Aorta (tissue), 5 donors: Measurements from ENCODE around the gene ATP2B2. TPM values are rescaled to one million over a fixed set of nuclear protein-coding genes. Genes with fewer than 3 reads are reported as not detected.
A peak's percentile ranks its signal among the peaks of the same experiment; 100 is the strongest.

Experiments
- ATAC-seq: fragments of 200-7000 bp; cut with Tn5 transposase; one replicate; pipeline ENCODE4 v1.9.1; 2022; ENCODE audit warnings: moderate library complexity; ENCODE audit not compliant: low FRiP score
- DNase-seq, 2 donors: peaks; one replicate each; pipeline ENCODE4 v3.0.0-alpha.2; 2020
- H3K27ac ChIP-seq, 2 donors: one replicate each; pipeline ENCODE4 v1.5.1; 2013; ENCODE audit warnings: low read length in 2 of 2, mild to moderate bottlenecking in 2 of 2, moderate library complexity in 2 of 2, control low read depth in 1 of 2, inconsistent platforms in 1 of 2, low read depth in 1 of 2
- H3K27me3 ChIP-seq, 2 donors: one replicate each; pipeline ENCODE4 v1.6.1; 2013; ENCODE audit warnings: control low read depth in 1 of 2, low read length in 1 of 2, mild to moderate bottlenecking in 1 of 2, moderate library complexity in 1 of 2; ENCODE audit not compliant: insufficient read depth in 2 of 2, control insufficient read depth in 1 of 2
- H3K36me3 ChIP-seq, 2 donors: one replicate each; pipeline ENCODE4 v1.6.1; 2013; ENCODE audit warnings: control low read depth in 1 of 2, low read length in 1 of 2, mild to moderate bottlenecking in 1 of 2; ENCODE audit not compliant: insufficient read depth in 2 of 2, control insufficient read depth in 1 of 2
- H3K4me1 ChIP-seq, 2 donors: one replicate each; pipeline ENCODE4 v1.6.1; 2013; ENCODE audit warnings: low read length in 2 of 2, control low read depth in 1 of 2, mild to moderate bottlenecking in 1 of 2, moderate library complexity in 1 of 2; ENCODE audit not compliant: insufficient read depth in 2 of 2, control insufficient read depth in 1 of 2
- H3K4me3 ChIP-seq, 2 donors: one replicate each; pipeline ENCODE4 v1.5.1; 2013; ENCODE audit warnings: low read length in 2 of 2, control low read depth in 1 of 2, mild to moderate bottlenecking in 1 of 2
- H3K9me3 ChIP-seq: one replicate; pipeline ENCODE4 v1.6.1; 2013; ENCODE audit warnings: mild to moderate bottlenecking, low read length; ENCODE audit not compliant: control insufficient read depth
- WGBS, 2 donors: extraction: QIAGEN DNeasy Blood & Tissue Kit; methylation state at CpG; one replicate each; pipeline ENCODE4 v1.1.7; 2013; 5-methylcytosine and 5-hydroxymethylcytosine counted together
- intact Hi-C, 2 donors: fragments of 100-400 bp; cut with DNase I; formaldehyde crosslinking; loops; one replicate each; pipeline versions ENCODE4 v1.14.2 to v1.15.0; 2022
- polyA plus RNA-seq, 2 donors: library from polyadenylated mRNA; stranded (reverse); fragments of 200-250 nt; gene quantifications; one replicate each; pipeline ENCODE4 v1.2.3, GENCODE V29; 2013
- total RNA-seq, 2 donors: library from RNA; stranded (reverse); fragmentation: NEBNext Ultra II Directional; extraction: Animal tissue kit (Norgen Biotek cat#: 25700); gene quantifications; one replicate each; pipeline ENCODE4 v1.2.1, GENCODE V29; 2021
- donor health status: healthy with polysubstance abuse.
- donor health status: Bipolar disorder and iron deficiency.
- donor health status: DM: no; HTN: no; CAD: no.
- donor health status: DM: no; HTN: no; CAD: no.
- donor health status: DM: yes; HTN: yes; CAD: no.

The ATP2B2 gene
- total and polyA plus RNA-seq, 4 donors, result 0.29 to 0.30 TPM; not detected in 2

DNA sequence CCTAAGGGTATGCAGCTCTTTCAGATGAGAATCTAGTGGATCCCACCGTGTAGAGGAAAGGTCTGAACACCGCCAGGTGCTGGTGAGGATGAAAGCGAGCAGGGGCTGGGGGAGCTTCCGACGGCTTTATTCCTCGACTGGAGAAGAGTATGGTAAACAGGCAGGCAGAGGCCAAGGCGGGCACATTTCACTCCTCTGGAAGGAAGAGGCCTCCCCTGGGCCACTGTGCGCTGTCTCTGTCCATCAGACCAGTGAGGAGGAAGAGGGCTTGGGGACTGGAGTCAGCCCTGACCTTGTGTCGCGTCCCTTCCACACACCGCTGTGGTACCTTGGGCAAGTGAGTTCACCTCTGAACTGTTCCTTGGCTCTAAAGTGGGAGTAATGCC, 216.8 kb downstream of the ATP2B2 start:
- ATAC-seq, result no peak
- Histone ChIP-seq H3K36me3 (no peaks in the 10 kb centered on the region), H3K4me3 (no peak overlapping the region), H3K9me3 (no peaks in the 10 kb centered on the region), H3K27me3 (no peaks in the 10 kb centered on the region), H3K27ac (no peak overlapping the region), H3K4me1 (no peaks in the 10 kb centered on the region)
- WGBS, 2 donors, result 86 to 91% methylated on average over 11 of the region's 11 CpGs
- DNase-seq, result peak in 1 of 2 donors; percentile 24
- intact Hi-C loops, result no loop called here

GRCh38 chr3:10287936-10288574, 217.3 kb downstream of the ATP2B2 start:
- H3K4me3 ChIP-seq, result no peak overlapping the region
- H3K27ac ChIP-seq, result no peak overlapping the region
- no peaks in the 10 kb centered on the region for H3K36me3 ChIP-seq
- intact Hi-C loops, result no loop called here
- 89 to 91% methylated on average over 12 of the region's 12 CpGs for WGBS, 2 donors
- no peaks in the 10 kb centered on the region for H3K9me3 ChIP-seq
- DNase-seq (peak in 1 of 2 donors; percentile 30), ATAC-seq (no peak)
- H3K27me3 ChIP-seq, result no peaks in the 10 kb centered on the region
- H3K4me1 ChIP-seq, result no peaks in the 10 kb centered on the region

DNA sequence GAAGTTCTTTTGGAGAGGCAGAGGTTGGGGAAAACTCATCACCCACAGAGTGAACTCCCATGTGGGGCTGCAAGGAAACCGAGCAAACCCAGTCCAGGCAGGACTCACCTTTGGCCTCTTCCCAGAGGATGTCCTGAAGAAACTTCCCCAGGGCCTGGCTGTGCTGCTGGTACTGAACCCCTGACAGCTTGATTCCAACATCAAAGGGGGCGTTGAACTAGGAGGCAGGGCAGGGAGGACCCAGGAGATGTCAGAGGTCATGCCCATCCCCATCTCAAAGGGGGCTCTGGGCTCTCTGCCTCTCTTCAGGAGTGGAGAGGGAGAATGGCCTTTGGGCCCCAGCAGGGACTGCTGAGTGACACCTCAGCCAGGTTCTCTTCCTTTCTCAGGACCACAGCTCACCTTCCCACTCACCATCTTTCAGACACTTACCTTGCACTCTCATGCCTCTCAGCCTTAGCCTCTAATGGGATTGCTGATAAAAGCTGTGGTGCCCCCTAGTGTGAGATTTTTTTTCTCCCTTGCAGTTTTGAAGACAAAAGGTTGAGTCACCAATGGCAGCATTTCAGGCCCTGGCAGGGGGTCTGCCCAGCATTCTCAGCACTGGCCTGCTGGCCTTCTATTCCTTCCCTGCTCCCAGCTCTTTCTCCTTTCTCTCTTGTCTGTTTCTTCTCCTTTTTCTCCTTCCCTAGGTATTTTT, 218.6 kb downstream of the ATP2B2 start:
- intact Hi-C loops, result no loop called here
- no peaks in the 10 kb centered on the region for H3K9me3 ChIP-seq
- DNase-seq (peak in 1 of 2 donors; percentile 14), ATAC-seq (no peak)
- 63 to 71% methylated on average over 2 of the region's 2 CpGs for WGBS, 2 donors
- H3K4me3 ChIP-seq, result no peak overlapping the region
- no peaks in the 10 kb centered on the region for H3K27me3 ChIP-seq
- no peak overlapping the region for H3K27ac ChIP-seq
- H3K36me3 ChIP-seq, result no peaks in the 10 kb centered on the region
- no peaks in the 10 kb centered on the region for H3K4me1 ChIP-seq

DNA sequence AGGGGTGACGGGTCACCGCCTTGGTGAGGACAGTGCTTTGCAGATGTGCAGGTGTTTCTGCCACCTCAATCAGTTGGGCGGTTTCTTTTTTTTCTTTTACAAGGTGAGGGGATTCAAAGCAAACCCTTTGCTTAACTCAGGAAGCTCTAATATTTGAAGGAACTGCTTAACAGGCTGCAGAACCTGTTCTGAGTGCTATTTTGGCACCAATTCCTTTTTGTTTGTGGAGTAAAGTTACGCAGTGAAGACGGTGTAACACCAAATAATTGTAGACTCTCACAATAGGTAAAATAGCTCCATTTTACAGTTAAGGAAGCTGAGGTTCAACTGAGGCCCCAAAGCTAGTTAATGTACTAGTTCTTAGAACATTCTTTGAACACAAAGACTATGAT, 219.3 kb downstream of the ATP2B2 start:
- DNase-seq (no peak), ATAC-seq (no peak)
- H3K4me3 ChIP-seq, result no peak overlapping the region
- H3K9me3 ChIP-seq, result no peaks in the 10 kb centered on the region
- H3K36me3 ChIP-seq, result no peaks in the 10 kb centered on the region
- no peaks in the 10 kb centered on the region for H3K27me3 ChIP-seq
- no peaks in the 10 kb centered on the region for H3K4me1 ChIP-seq
- intact Hi-C loops, result no loop called here
- no peak overlapping the region for H3K27ac ChIP-seq
- WGBS, 2 donors, result 90 to 91% methylated on average over 5 of the region's 5 CpGs

- intact Hi-C loops, result no loop called here
- 82 to 86% methylated on average over 12 of the region's 12 CpGs for WGBS, 2 donors
- ATAC-seq (no peak), DNase-seq (peak in 1 of 2 donors; percentile 22)
- Histone ChIP-seq H3K36me3 (no peaks in the 10 kb centered on the region), H3K27ac (no peak overlapping the region), H3K4me3 (no peak overlapping the region), H3K9me3 (no peaks in the 10 kb centered on the region), H3K27me3 (no peaks in the 10 kb centered on the region), H3K4me1 (no peaks in the 10 kb centered on the region)
Measured at GRCh38 chr3:10285272-10286132, 219.9 kb downstream of the ATP2B2 start.

DNA sequence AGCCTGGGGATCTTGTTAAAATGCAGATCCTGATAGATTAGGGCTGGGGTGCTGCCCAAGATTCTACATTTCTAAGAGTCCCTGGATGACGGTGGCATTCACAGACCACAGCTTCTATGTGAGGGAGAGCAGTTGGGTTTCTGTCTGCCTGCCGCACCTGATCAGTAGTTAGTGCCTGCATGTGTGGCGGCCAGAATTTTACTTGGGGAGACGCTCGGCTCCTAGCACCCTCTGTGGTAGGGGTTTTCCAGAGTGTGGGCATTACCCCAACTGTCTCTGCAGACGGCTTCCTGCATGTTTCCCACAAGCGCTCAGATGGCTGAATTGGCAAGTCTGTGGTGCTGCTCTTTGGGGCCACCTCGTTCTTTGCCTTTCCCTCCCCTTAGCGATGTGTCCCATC, 220.9 kb downstream of the ATP2B2 start:
- DNase-seq (peak in 1 of 2 donors; percentile 19), ATAC-seq (no peak)
- intact Hi-C loops, result no loop called here
- Histone ChIP-seq H3K4me1 (no peaks in the 10 kb centered on the region), H3K9me3 (no peaks in the 10 kb centered on the region), H3K4me3 (no peak overlapping the region), H3K27me3 (no peaks in the 10 kb centered on the region), H3K27ac (no peak overlapping the region), H3K36me3 (peaks cover 0 to 3% of the 10 kb centered on the region in 2 donors)
- 80 to 87% methylated on average over 9 of the region's 9 CpGs for WGBS, 2 donors

GRCh38 chr3:10283638-10284037, 221.7 kb downstream of the ATP2B2 start:
- no peaks in the 10 kb centered on the region for H3K4me1 ChIP-seq
- peak in 1 of 2 donors; percentile 17 for DNase-seq
- no peak overlapping the region for H3K27ac ChIP-seq
- peaks cover 0 to 3% of the 10 kb centered on the region in 2 donors for H3K36me3 ChIP-seq
- H3K4me3 ChIP-seq, result no peak overlapping the region
- H3K27me3 ChIP-seq, result no peaks in the 10 kb centered on the region
- intact Hi-C loops, result no loop called here
- H3K9me3 ChIP-seq, result no peaks in the 10 kb centered on the region
- no peak for ATAC-seq
- WGBS, 2 donors, result 63 to 68% methylated on average over 5 of the region's 5 CpGs

- H3K27ac ChIP-seq, result no peak overlapping the region
- H3K36me3 ChIP-seq, result peaks cover 0 to 9% of the 10 kb centered on the region in 2 donors
- WGBS, 2 donors, result 76 to 81% methylated on average over 5 of the region's 5 CpGs
- no peak overlapping the region for H3K4me3 ChIP-seq
- H3K27me3 ChIP-seq, result no peaks in the 10 kb centered on the region
- H3K9me3 ChIP-seq, result no peaks in the 10 kb centered on the region
- ATAC-seq, result no peak
- intact Hi-C loops, result no loop called here
- no peaks in the 10 kb centered on the region for H3K4me1 ChIP-seq
- DNase-seq, result peak in 1 of 2 donors; percentile 26
Measured at GRCh38 chr3:10281951-10282350, 223.4 kb downstream of the ATP2B2 start.
